ENCODE results near the gene KCNJ1. TPM values are rescaled to one million over a fixed set of nuclear protein-coding genes. Genes with fewer than 3 reads are reported as not detected.

Gene KCNJ1
- total RNA-seq, 1 donor from 2014 or later, result not detected

- DNase-seq (ENCODE audit: low spot score in 2 of 2), result no peak
- no peak for FAIRE-seq
Measured at GRCh38 chr11:128902515-128903066, 35.5 kb upstream of the KCNJ1 start.

DNA sequence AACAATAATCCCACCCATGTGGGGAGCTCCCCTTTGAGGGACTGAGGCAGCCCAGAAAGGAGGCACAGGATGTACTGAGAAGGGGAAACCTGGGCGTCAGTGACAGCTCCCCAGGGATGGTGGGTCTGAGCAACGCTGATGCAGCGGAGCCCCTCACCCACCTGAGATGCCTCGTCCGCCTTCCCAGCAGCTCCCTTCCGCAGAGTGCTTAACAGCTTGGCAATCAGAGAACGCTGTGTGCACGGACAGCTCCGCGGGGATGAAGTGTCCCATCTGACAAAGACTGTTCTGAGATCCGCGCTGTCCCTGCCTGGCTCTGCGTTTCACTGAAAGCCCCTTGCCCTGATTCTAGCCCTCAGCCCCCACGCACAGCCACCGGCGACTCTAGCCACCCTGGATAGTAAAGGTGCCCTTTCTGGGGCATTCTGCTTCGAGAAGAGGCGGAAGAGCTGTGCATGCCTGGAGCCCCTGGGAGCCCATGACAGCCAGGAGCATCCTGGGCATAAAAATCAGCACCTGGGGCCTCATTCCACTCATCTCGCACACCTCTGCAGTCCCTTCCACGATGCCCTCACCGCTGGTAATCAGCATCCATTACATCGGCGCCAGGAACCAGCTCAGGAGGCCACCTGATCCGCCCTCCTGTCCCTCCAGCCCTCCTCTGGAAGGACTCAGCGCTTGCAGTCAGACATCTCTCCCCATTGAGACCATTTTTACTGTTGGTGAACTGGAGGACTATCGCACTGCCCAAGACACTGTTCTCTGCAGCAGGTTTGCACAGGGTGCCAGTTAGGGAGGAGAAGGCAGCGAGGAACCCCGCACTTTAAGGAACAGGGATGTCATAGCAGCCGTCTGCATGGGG lies 34.8 kb upstream of the KCNJ1 start:
- DNase-seq (ENCODE audit: low spot score in 2 of 2) (no peak), FAIRE-seq (no peak)

DNA sequence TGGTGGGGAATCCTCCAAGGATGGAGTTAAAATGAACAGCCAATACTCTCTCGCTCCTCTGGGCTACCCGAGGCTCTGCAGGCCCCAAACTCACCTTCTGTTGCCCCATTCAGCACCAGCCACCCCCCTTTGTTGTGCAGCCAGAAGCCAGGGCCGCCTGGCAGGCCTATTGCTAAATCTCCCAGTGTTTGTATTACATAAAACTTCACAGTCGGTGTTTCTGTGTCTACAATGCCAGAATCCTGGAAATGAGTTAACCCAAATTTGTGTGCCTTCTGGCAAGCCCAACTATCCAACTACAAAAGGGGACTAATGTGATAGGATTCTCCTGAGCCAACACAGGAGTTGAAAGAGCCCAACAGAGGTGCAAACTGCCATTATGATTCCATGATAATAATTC lies 33.4 kb upstream of the KCNJ1 start:
- DNase-seq (ENCODE audit: low spot score in 2 of 2) (no peak), FAIRE-seq (no peak)

DNA sequence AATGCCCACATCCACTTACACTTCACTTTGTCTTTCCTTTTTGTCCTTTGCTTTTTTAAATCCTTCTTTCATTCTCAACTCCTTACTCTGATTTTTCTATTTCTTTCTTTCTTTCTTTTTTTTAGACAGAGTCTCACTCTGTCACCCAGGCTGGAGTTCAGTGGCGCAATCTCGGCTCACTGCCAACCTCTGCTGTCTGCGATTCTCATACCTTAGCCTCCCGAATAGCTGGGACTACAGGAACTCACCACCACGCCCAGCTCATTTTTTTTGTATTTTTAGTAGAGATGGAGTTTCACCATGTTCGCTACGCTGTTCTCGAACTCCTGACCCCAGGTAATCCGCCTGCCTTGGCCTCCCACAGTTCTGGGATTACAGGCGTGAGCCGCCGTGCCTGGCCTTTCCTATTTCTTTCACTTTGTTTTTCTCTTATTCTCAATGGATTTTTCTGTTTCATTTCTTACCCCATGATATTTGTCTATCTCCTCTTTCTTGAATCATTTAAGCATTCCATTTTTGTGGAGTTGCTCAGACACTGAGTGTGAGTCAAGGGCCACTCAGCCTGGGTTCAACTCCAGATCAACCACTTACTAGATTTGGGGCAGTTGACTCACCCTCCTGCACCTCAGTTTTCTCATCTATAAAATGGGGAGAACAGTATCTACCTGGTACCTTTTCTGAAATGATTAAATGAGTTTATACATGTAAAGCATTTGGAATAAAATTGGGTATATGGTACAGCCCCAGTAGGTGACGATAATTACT lies 31.7 kb upstream of the KCNJ1 start:
- FAIRE-seq, result no peak
- no peak for DNase-seq (ENCODE audit: low spot score in 2 of 2)

DNA sequence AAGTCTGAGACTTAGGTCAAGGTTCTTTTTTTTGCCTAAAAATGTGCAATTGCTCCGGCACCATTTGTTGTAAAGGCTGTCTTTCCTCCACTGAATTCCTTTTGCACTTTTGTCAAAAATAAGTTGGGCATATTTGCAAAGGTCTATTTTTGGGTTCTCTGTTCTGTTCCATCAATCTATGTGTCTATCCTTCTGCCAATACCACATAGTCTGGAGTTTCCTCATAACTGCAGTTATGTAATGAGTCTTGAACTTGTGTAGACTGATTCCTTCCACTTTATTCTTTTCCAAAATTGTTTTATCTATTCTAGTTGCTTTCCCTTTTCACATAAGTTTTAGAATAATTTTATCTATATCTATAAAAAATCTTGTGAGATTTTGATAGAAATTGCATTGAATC lies 30.7 kb upstream of the KCNJ1 start:
- no peak for DNase-seq (ENCODE audit: low spot score in 2 of 2)
- no peak for FAIRE-seq

GRCh38 chr11:128896356-128896755 lies 29.3 kb upstream of the KCNJ1 start:
- no peak for DNase-seq (ENCODE audit: low spot score in 2 of 2)
- FAIRE-seq, result no peak

- DNase-seq (ENCODE audit: low spot score in 2 of 2) (no peak), FAIRE-seq (no peak)
Measured at GRCh38 chr11:128895526-128895925, 28.4 kb upstream of the KCNJ1 start.

DNA sequence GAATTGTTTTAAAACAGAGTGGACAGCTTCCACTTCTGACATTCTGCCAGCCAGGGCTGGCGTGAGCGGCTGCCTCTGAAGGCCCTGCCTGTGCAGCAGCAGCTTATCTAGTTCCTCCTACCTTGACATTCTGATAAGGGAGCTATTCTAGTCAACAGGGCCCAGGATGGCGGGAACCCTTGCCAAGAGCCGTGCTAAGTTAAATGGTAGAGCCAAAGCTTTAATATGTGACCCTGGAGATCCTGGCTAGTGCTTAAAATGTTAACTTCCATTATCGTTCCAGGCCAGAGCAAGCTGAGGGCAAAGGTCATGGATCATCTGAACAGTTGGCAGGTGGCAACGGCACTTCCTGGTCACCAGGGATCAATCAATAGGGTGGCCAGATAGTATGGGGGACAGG lies 27.6 kb upstream of the KCNJ1 start:
- DNase-seq (ENCODE audit: low spot score in 2 of 2) (no peak), FAIRE-seq (no peak)

DNA sequence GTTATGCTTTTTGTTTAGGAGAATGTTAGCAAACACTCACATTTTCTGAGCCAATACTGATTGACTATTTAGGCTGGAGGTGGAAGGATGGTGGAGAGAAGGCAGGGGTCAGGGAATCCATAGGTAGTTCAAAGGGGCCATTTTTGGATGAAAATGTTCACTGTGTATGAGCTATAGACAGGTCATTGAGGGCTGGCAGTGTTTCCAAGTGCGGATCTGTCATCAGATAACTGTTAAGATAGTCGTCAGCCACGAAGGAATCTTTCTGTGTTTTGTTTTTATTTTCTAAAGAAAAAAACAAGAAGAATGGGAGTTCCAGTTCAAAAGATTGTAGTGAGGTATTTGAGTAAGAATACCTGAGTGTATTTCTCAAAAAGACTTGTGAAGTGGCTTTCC lies 27.2 kb upstream of the KCNJ1 start:
- FAIRE-seq (no peak), DNase-seq (ENCODE audit: low spot score in 2 of 2) (no peak)

DNA sequence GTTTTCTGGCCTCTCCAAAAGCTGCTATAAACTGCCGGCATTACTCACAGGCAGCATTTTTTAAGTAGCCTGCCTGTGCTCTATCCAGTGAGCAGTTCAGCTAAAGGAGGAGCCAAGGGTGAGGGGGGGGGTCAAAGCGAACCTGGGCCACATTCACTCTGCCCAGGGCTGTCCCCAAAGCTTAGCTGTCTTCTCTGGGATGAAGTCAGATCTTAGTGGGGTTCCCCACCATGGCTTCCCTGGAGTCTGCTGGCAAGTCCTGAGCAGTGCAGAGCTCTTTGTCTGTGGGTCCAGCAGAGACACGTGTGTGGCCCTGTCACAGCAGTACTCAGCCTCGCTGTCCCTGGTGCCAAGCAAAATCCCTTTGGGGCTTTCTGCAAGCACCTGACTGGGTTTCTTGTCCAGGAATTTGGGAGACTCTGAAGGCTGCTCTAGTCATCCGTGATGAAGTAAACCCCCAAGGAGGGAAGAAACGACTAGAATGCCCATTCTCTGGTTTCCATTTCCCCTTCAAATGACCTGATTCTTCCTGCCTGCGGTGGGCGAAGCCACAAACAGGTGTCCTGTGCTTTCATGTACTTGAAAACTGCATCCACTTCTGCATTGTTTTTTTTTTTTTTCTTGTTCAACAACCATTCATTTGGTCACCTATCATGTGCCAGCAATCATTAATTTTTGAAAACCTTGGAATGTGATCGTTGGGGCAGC lies 26.6 kb upstream of the KCNJ1 start:
- DNase-seq (ENCODE audit: low spot score in 2 of 2) (no peak), FAIRE-seq (no peak)

- FAIRE-seq, result no peak
- DNase-seq (ENCODE audit: low spot score in 2 of 2), result no peak
Measured at GRCh38 chr11:128892866-128893565, 25.9 kb upstream of the KCNJ1 start.

- DNase-seq (ENCODE audit: low spot score in 2 of 2) (no peak), FAIRE-seq (no peak)
Measured at GRCh38 chr11:128891913-128892398, 24.9 kb upstream of the KCNJ1 start.

- DNase-seq (ENCODE audit: low spot score in 2 of 2), result peak in 1 of 2 donors; percentile 60
- FAIRE-seq, result no peak
Measured at GRCh38 chr11:128890543-128891368, 23.7 kb upstream of the KCNJ1 start, which contains the start of gene KCNJ5. Gene KCNJ5, plus strand, starts transcription at chr11:128891356. Its CDS starts 19,918 bp downstream, at chr11:128911274.

- FAIRE-seq, result no peak
- DNase-seq (ENCODE audit: low spot score in 2 of 2), result no peak
Measured at GRCh38 chr11:128890216-128890542, 23.1 kb upstream of the KCNJ1 start.

GRCh38 chr11:128889657-128890213 lies 22.6 kb upstream of the KCNJ1 start:
- DNase-seq (ENCODE audit: low spot score in 2 of 2) (no peak), FAIRE-seq (no peak)

DNA sequence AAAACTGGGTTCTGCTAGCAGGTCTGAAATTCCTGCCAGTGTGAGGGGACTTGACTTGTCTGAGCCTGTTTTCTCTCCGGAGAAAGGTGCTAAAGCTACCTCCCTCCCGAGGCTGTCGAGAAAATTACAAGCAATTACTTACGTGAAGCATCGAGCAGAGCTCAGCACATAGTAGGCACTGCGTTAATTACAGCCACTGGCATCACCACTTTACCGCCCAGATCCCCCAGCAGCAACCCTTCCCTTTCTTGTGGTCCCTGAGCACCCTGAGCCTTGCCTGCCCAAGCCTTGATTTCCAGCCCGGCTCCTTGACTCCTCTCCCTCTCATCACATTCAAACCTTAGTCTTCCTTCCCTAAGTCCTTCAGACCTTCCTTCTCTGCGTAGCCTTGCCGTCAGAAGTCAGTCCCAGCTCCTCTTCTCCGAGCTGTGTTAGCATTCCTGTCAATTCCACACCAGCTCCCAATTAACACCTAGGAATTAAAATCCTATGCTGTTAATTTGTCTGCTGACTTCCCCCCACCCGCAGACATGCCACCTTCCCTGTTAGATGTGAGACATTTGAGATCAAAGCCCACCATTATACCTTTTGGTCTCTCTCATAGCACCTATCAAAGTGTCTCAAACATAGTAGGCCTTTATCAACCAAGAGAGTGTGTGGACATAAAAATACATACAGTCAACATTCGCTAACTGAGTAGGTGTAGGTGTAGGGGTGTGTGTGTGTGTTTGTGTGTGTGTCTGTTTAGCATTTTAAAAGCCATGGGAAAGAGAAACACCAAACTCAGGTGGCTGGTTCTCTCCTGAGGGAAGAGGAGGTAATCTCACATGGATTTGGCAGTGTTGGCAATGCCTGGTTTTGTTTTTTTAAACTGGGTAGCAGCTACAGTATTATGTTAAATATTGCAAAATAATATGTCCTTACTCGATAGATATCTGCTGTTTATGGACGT lies 21.2 kb upstream of the KCNJ1 start:
- FAIRE-seq, result no peak
- DNase-seq (ENCODE audit: low spot score in 2 of 2), result no peak

DNA sequence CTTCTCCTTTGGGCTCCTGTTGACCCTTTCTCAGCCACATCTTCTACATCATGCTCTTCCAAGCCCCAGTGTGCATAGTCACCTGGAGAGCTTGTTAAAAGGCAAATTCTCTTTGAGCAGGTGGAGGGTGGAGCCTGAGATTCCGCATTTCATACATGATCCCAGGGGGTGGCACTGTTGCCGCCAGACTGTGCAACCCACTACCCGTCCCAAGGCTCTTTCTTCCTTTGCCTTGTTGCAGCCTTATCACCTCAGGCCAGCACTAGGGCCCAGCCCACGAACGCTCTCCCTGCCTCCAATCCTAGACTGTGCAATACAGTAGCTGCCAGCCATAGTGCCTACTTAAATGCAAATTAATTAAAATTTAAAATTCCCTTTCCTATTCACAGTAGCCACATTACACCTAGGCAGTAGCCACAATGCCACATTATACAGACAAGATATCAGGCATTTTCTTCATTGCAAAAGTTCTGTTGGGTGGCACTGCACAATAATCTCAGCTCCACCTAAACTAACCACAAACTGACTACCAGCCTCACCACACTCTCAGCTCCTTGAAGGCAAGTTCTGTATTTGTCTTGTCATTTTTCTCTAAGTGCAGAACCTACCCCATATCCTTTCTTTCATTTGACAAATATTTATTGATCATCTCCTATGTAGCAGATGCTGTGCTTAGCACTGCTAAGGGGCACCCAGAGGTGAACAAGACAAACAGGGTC lies 19.5 kb upstream of the KCNJ1 start:
- FAIRE-seq (no peak), DNase-seq (ENCODE audit: low spot score in 2 of 2) (no peak)
